Measurements from ENCODE around the gene SBNO2. TPM values are rescaled to one million over a fixed set of nuclear protein-coding genes. Genes with fewer than 3 reads are reported as not detected.

Gene SBNO2
- total and polyA plus RNA-seq, 2 donors (not counting 3 experiments of a cell fraction or from before 2014, with no cell fraction given): 31.4 to 65.7 TPM

GRCh38 chr19:1140272-1141027, 33.6 kb downstream of the SBNO2 start:
- H3K9me3 ChIP-seq (replicated peaks; ENCODE audit: control insufficient read depth, insufficient read depth, low read length): no peaks in the 10 kb centered on the region
- H3K36me3 ChIP-seq (ENCODE audit: control insufficient read depth in 2 of 2, extremely low read depth in 1 of 2, insufficient read depth in 2 of 2, low read length in 2 of 2): peaks cover 0 to 7% of the 10 kb centered on the region in 2 experiments
- no peak overlapping the region for H3K9ac ChIP-seq (replicated peaks; ENCODE audit: extremely low read depth, insufficient read depth, low read length)
- H4K20me1 ChIP-seq (replicated peaks; ENCODE audit: control insufficient read depth, extremely low read depth, insufficient read depth, low read length): no peaks in the 10 kb centered on the region
- no TSS peak for BruUV-seq (replicated peaks)
- H3K27me3 ChIP-seq (ENCODE audit: control insufficient read depth in 2 of 2, insufficient read depth in 2 of 2, low read length in 2 of 2): no peaks in the 10 kb centered on the region
- TF ChIP-seq POLR2A (IDR thresholded peaks at IDR 0.05; ENCODE audit: low read depth, low read length): no peak
- TF ChIP-seq EZH2 (IDR thresholded peaks at IDR 0.05; ENCODE audit: borderline replicate concordance, low read depth, low read length, severe bottlenecking): no peak
- no peak for TF ChIP-seq MAX (IDR thresholded peaks at IDR 0.05; ENCODE audit: insufficient read depth, insufficient read length)
- H3K9me1 ChIP-seq (replicated peaks; ENCODE audit: control insufficient read depth, extremely low read depth, insufficient read depth, low read length): no peaks in the 10 kb centered on the region
- dilution Hi-C loops (cut with MboI; ENCODE audit: extremely low pct_ligation_motif_present, low sequenced_read_pairs) (no loop called here), intact Hi-C loops (cut with micrococcal nuclease) (no loop called here)
- no peak for DNase-seq (ENCODE audit: low read depth, low spot score)
- ChIA-PET CTCF (no interaction called here), POLR2A (no interaction called here)
- H2AFZ ChIP-seq (ENCODE audit: low read depth, low read length): no peak overlapping the region
- H3K4me3 ChIP-seq (replicated peaks in 1 of 3; ENCODE audit: insufficient read depth in 1 of 3, low read depth in 1 of 3, low read length in 3 of 3): no peak overlapping the region
- no peak for FAIRE-seq
- no peaks in the 10 kb centered on the region for H3K79me2 ChIP-seq (ENCODE audit: control insufficient read depth, insufficient read depth, low read length)
- H3K27ac ChIP-seq (ENCODE audit: insufficient read depth, low read depth, low read length): no peak overlapping the region
- no peaks in the 10 kb centered on the region for H3K4me1 ChIP-seq (ENCODE audit: control insufficient read depth, extremely low read depth, insufficient read depth, low read length)
- no peak overlapping the region for H3K4me2 ChIP-seq (ENCODE audit: insufficient read depth, low read length)

GRCh38 chr19:1139126-1139525, 34.9 kb downstream of the SBNO2 start:
- H2AFZ ChIP-seq (ENCODE audit: low read depth, low read length): no peak overlapping the region
- H3K27ac ChIP-seq (ENCODE audit: insufficient read depth, low read depth, low read length): no peak overlapping the region
- no peak overlapping the region for H3K4me2 ChIP-seq (ENCODE audit: insufficient read depth, low read length)
- H3K9me1 ChIP-seq (replicated peaks; ENCODE audit: control insufficient read depth, extremely low read depth, insufficient read depth, low read length): no peaks in the 10 kb centered on the region
- H3K4me3 ChIP-seq (replicated peaks in 1 of 3; ENCODE audit: insufficient read depth in 1 of 3, low read depth in 1 of 3, low read length in 3 of 3): no peak overlapping the region
- no peak for DNase-seq (ENCODE audit: low read depth, low spot score)
- FAIRE-seq: no peak
- intact Hi-C loops (cut with micrococcal nuclease): no loop called here
- CTCF ChIA-PET: no interaction called here
- no TSS peak for BruUV-seq (replicated peaks)
- no peak for TF ChIP-seq FOS (IDR thresholded peaks at IDR 0.05; ENCODE audit: borderline replicate concordance, insufficient read depth, low read length)
- dilution Hi-C loops (cut with MboI; ENCODE audit: extremely low pct_ligation_motif_present, low sequenced_read_pairs): no loop called here
- POLR2A ChIA-PET: interaction anchor here (0.6 kb wide), 1 partner anchor 206 kb away, joined by 4 read pairs; no protein-coding TSS in a partner anchor
- H3K79me2 ChIP-seq (ENCODE audit: control insufficient read depth, insufficient read depth, low read length): no peaks in the 10 kb centered on the region
- H3K36me3 ChIP-seq (ENCODE audit: control insufficient read depth in 2 of 2, extremely low read depth in 1 of 2, insufficient read depth in 2 of 2, low read length in 2 of 2): peaks cover 0 to 7% of the 10 kb centered on the region in 2 experiments
- H4K20me1 ChIP-seq (replicated peaks; ENCODE audit: control insufficient read depth, extremely low read depth, insufficient read depth, low read length): no peaks in the 10 kb centered on the region
- H3K9ac ChIP-seq (replicated peaks; ENCODE audit: extremely low read depth, insufficient read depth, low read length): no peak overlapping the region
- no peaks in the 10 kb centered on the region for H3K9me3 ChIP-seq (replicated peaks; ENCODE audit: control insufficient read depth, insufficient read depth, low read length)
- H3K4me1 ChIP-seq (ENCODE audit: control insufficient read depth, extremely low read depth, insufficient read depth, low read length): no peaks in the 10 kb centered on the region
- no peaks in the 10 kb centered on the region for H3K27me3 ChIP-seq (ENCODE audit: control insufficient read depth in 2 of 2, insufficient read depth in 2 of 2, low read length in 2 of 2)

Measured in endothelial cell of umbilical vein (primary cell).